Measurements from ENCODE around the gene SMARCC2. TPM values are rescaled to one million over a fixed set of nuclear protein-coding genes. Genes with fewer than 3 reads are reported as not detected.

Gene SMARCC2
- total and polyA plus RNA-seq, 4 experiments from 2014 or later = 27.0 to 199 (median 142) TPM

DNA sequence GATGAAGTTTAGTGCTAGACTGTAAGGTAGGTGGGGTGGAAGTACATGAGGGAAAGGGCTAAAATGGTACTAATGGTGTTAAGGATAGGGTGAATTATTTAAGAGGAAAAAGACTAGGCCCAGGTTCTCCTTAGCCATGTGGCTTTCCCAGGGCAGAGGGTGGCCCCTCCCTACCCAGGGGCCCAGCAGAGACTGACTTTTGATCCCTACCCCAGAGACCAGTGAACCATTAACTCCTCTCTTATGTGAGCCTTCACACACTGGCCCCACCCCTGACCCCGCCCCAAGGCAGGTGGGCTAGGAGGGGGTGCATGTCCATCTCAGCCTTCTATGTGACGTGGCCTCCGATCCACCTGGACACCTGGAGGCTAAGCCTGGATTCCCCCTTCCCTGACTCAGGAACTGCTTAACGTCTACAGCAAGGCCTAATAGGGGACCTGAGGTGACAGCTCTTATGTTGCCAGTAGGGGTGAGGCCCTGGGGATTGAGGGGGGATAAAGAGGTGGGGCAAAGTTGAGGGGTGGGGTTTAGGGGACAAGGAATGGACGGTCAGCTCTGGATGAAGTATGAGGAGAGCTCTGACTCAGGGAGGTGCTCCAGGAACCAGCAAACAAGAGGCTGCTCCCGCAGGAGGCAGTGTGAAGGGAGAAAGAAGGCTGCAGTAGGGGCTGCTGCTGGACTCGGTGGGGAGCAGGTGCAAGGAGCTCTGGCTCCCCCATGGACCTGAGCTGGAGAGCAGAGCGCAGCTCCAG is 41.3 kb upstream of the SMARCC2 start:
- peaks cover 0 to 11% of the 10 kb centered on the region in 2 donors for H3K36me3 Mint-ChIP-seq
- DNase-seq = no peak
- Histone ChIP-seq H3K27me3 (ENCODE audit: insufficient read depth, low read length) (no peaks in the 10 kb centered on the region), H3K27ac (ENCODE audit: low read depth, low read length) (no peak overlapping the region), H3K4me3 (ENCODE audit: low read length in 2 of 2) (no peak overlapping the region), H3K36me3 (ENCODE audit: insufficient read depth, low read length) (no peaks in the 10 kb centered on the region), H3K4me1 (ENCODE audit: insufficient read depth, low read length) (peaks cover 3% of the 10 kb centered on the region), H3K9me3 (ENCODE audit: control insufficient read depth in 1 of 2, low read length in 2 of 2) (no peaks in the 10 kb centered on the region)
- intact Hi-C loops (cut with micrococcal nuclease) = no loop called here
- POLR2A ChIA-PET (ENCODE audit: partially characterized antibody) = interaction anchor here (0.7 kb wide), 2 partner anchors 41 to 218 kb away, joined by 3 read pairs; no protein-coding TSS in a partner anchor
- peaks cover 0 to 4% (median under 1%) of the 10 kb centered on the region in 4 donors for H3K4me1 Mint-ChIP-seq
- H3K4me3 Mint-ChIP-seq = no peak overlapping the region
- H3K27me3 Mint-ChIP-seq = no peaks in the 10 kb centered on the region
- H3K9me3 Mint-ChIP-seq = peaks cover 0 to 2% (median 0%) of the 10 kb centered on the region in 8 donors
- peak overlapping the region in 2 of 7 donors; percentile 17 to 32 for H3K27ac Mint-ChIP-seq
- CTCF ChIA-PET (ENCODE audit: partially characterized antibody) = interaction anchor here (1.1 kb wide), 2 partner anchors 9 to 41 kb away, joined by 3 to 5 read pairs; partner anchors contain the start of genes RNF41 and SMARCC2

DNA sequence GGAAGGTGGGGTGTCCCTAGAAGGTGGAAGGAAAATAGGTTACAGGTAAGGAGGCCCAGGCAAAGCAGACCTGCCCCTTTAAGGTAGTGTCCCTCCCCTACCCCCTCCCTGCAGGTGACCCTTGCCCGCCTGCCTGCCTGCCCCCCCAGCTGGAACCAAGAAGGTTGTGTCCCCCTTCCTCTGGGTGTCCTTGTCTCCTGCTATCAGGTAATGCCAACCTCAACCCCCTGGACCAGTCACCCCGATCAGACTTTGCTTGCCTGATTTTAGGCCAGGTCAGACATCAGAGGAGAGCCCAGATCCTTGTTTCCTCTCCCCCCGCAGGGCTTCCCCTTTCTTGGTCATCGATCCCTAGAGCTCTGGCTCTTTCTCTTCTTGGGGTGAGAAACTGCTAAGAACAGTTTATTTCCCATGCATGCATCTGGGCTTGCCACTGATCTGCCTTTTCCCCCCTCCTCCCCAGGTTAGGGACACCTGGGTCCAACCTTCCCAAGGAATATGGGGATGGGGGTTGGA is 40.7 kb upstream of the SMARCC2 start, which contains the start of gene SLC39A5:
Gene SLC39A5, plus strand, starts transcription at position 136 of the 516 bp plus-strand sequence. CDS start 1,224 bp downstream, outside the sequence.
- peaks cover 9% of the 10 kb centered on the region for H3K4me1 ChIP-seq (ENCODE audit: insufficient read depth, low read length)
- H3K27me3 ChIP-seq (ENCODE audit: insufficient read depth, low read length) = no peaks in the 10 kb centered on the region
- H3K4me3 ChIP-seq (ENCODE audit: low read length in 2 of 2) = no peak within 1 kb of the TSS
- no peak for DNase-seq
- H3K9me3 Mint-ChIP-seq = peaks cover 0 to 2% (median 0%) of the 10 kb centered on the region in 8 donors
- H3K36me3 Mint-ChIP-seq = peaks cover 0 to 11% of the 10 kb centered on the region in 2 donors
- ChIA-PET POLR2A (ENCODE audit: partially characterized antibody) (no interaction called here), CTCF (ENCODE audit: partially characterized antibody) (interaction anchor here (1.1 kb wide), 1 partner anchor 40 kb away, joined by 3 read pairs; the partner anchor contains the start of gene SMARCC2)
- peaks cover 4 to 10% (median 7%) of the 10 kb centered on the region in 4 donors for H3K4me1 Mint-ChIP-seq
- H3K36me3 ChIP-seq (ENCODE audit: insufficient read depth, low read length) = no peaks in the 10 kb centered on the region
- no peak within 1 kb of the TSS for H3K27ac ChIP-seq (ENCODE audit: low read depth, low read length)
- no peak within 1 kb of the TSS for H3K4me3 Mint-ChIP-seq
- H3K27ac Mint-ChIP-seq = peak within 1 kb of the TSS in 3 of 7 donors; percentile 17 to 32 (median 20)
- intact Hi-C loops (cut with micrococcal nuclease) = no loop called here
- no peaks in the 10 kb centered on the region for H3K27me3 Mint-ChIP-seq
- no peaks in the 10 kb centered on the region for H3K9me3 ChIP-seq (ENCODE audit: control insufficient read depth in 1 of 2, low read length in 2 of 2)

DNA sequence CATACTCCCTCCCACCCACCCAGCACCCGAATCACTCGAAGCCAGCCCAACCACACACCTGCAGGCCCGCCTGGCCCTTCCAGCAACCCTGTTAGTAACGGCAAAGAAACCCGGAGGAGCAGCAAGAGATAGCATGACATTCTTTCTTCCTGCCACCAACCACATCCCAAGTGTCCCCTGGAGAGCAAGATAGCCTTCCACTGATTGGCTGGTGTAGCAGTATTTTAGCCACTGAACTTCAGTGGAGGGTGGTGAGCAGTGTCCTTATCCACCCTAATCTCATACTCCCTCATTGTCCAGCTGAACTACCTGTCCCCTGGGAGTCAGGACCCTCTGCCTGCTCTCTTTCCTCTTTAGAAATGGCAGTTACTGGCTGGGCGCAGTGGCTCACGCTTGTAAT is 39.8 kb upstream of the SMARCC2 start:
- peaks cover 0 to 11% of the 10 kb centered on the region in 2 donors for H3K36me3 Mint-ChIP-seq
- ChIA-PET POLR2A (ENCODE audit: partially characterized antibody) (no interaction called here), CTCF (ENCODE audit: partially characterized antibody) (no interaction called here)
- Histone ChIP-seq H3K9me3 (ENCODE audit: control insufficient read depth in 1 of 2, low read length in 2 of 2) (no peaks in the 10 kb centered on the region), H3K4me3 (ENCODE audit: low read length in 2 of 2) (no peak overlapping the region), H3K4me1 (ENCODE audit: insufficient read depth, low read length) (peaks cover 15% of the 10 kb centered on the region), H3K27me3 (ENCODE audit: insufficient read depth, low read length) (no peaks in the 10 kb centered on the region), H3K36me3 (ENCODE audit: insufficient read depth, low read length) (no peaks in the 10 kb centered on the region), H3K27ac (ENCODE audit: low read depth, low read length) (no peak overlapping the region)
- H3K4me1 Mint-ChIP-seq = peaks cover 8 to 19% (median 12%) of the 10 kb centered on the region in 4 donors
- no peak overlapping the region for H3K27ac Mint-ChIP-seq
- H3K9me3 Mint-ChIP-seq = peaks cover 0 to 2% (median 0%) of the 10 kb centered on the region in 8 donors
- DNase-seq = no peak
- no peaks in the 10 kb centered on the region for H3K27me3 Mint-ChIP-seq
- intact Hi-C loops (cut with micrococcal nuclease) = no loop called here
- no peak overlapping the region for H3K4me3 Mint-ChIP-seq

DNA sequence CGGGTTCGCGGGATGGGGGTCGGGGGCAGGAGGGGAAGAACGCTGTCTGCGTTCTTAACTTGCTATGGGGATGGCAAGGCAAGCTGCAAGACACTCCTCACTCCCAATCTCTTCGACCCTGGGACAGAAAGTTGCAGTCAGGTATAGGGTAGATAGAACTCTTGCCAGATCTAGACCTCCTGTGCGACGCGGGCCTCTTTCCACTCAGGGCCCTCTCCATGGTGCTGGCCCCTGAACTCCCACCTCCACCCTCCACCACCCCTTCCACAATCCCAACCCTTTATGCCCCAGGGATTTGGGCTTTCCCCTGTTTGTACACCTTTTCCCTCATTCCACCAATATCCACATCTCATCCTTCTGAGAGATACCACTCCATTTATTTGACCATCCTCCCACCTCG is 35.7 kb upstream of the SMARCC2 start:
- no peaks in the 10 kb centered on the region for H3K36me3 ChIP-seq (ENCODE audit: insufficient read depth, low read length)
- peaks cover 0 to 1% (median 0%) of the 10 kb centered on the region in 8 donors for H3K9me3 Mint-ChIP-seq
- intact Hi-C loops (cut with micrococcal nuclease) = loop anchor here (1.0 to 5.0 kb wide), 7 partner anchors 32 to 1002 kb away; partner anchors contain the start of genes COQ10A and SHMT2
- peak overlapping the region; percentile 82 to 100 (median 90) for H3K27ac Mint-ChIP-seq
- H3K4me1 ChIP-seq (ENCODE audit: insufficient read depth, low read length) = peaks cover 42% of the 10 kb centered on the region
- H3K36me3 Mint-ChIP-seq = peaks cover 0 to 17% of the 10 kb centered on the region in 2 donors
- H3K4me3 Mint-ChIP-seq = peak overlapping the region; percentile 71 to 99 (median 86)
- DNase-seq = no peak
- no peaks in the 10 kb centered on the region for H3K9me3 ChIP-seq (ENCODE audit: control insufficient read depth in 1 of 2, low read length in 2 of 2)
- peak overlapping the region; percentile 83 for H3K27ac ChIP-seq (ENCODE audit: low read depth, low read length)
- peak overlapping the region; percentile 28 to 79 for H3K4me3 ChIP-seq (ENCODE audit: low read length in 2 of 2)
- CTCF ChIA-PET (ENCODE audit: partially characterized antibody) = interaction anchor here (2.3 to 3.9 kb wide), 2 partner anchors 33 to 107 kb away, joined by 8 to 18 read pairs; partner anchors contain the start of gene ZC3H10
- no peaks in the 10 kb centered on the region for H3K27me3 ChIP-seq (ENCODE audit: insufficient read depth, low read length)
- POLR2A ChIA-PET (ENCODE audit: partially characterized antibody) = interaction anchor here (0.7 kb wide), 1 partner anchor 36 kb away, joined by 4 read pairs; the partner anchor contains the start of gene SMARCC2
- H3K27me3 Mint-ChIP-seq = no peaks in the 10 kb centered on the region
- peaks cover 24 to 55% (median 42%) of the 10 kb centered on the region in 4 donors for H3K4me1 Mint-ChIP-seq

DNA sequence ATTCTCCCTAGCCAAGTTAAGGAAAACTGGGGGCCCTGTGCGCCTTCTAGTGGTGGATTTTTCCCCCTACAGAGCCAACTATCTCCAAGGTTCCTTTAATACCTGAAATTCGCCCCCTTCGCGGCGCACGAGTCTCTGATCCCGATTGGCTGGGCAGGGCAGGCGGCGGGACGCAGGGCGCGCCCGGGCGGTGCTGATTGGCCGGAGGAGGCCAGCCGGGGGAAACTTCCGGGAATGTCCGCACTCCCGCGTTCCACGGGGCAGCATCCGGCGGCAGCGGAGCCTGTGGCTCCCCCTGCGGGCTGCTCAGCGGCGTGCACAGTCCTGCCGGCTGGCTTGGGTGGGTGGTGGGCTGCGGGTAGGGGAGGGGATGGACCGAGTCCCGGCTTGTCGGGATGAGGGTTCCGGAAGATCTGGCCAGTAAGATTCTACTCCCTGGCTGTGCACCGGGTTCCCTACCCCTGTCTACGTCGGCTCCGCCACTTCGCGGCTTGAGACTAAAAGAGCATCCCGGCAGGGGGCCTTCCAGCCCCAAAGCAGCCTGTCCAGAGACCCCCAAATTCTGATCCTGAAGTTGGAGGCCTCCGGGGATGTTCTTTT is 34.9 kb upstream of the SMARCC2 start, which contains the start of gene NABP2:
Gene NABP2, plus strand, starts transcription at position 241 of the 600 bp plus-strand sequence. CDS start 515 bp downstream, outside the sequence.
- CTCF ChIA-PET (ENCODE audit: partially characterized antibody) = interaction anchor here (2.3 to 3.9 kb wide), 4 partner anchors 17 to 106 kb away, joined by 8 to 61 read pairs (median 24); partner anchors contain the start of gene ZC3H10
- Histone ChIP-seq H3K27me3 (ENCODE audit: insufficient read depth, low read length) (no peaks in the 10 kb centered on the region), H3K9me3 (ENCODE audit: control insufficient read depth in 1 of 2, low read length in 2 of 2) (no peaks in the 10 kb centered on the region), H3K27ac (ENCODE audit: low read depth, low read length) (peak within 1 kb of the TSS; percentile 83), H3K36me3 (ENCODE audit: insufficient read depth, low read length) (no peaks in the 10 kb centered on the region), H3K4me3 (ENCODE audit: low read length in 2 of 2) (peak within 1 kb of the TSS; percentile 28 to 79), H3K4me1 (ENCODE audit: insufficient read depth, low read length) (peaks cover 42% of the 10 kb centered on the region)
- POLR2A ChIA-PET (ENCODE audit: partially characterized antibody) = interaction anchor here (3.0 to 4.1 kb wide), 2 partner anchors 33 to 96 kb away, joined by 66 to 94 read pairs; partner anchors contain the start of genes ESYT1 and SMARCC2
- Mint-ChIP-seq H3K9me3 (peaks cover 0 to 1% (median 0%) of the 10 kb centered on the region in 8 donors), H3K36me3 (peaks cover 0 to 16% of the 10 kb centered on the region in 2 donors), H3K4me1 (peaks cover 24 to 58% (median 43%) of the 10 kb centered on the region in 4 donors), H3K4me3 (peak within 1 kb of the TSS; percentile 83 to 99 (median 87)), H3K27ac (peak within 1 kb of the TSS; percentile 90 to 100 (median 99)), H3K27me3 (no peaks in the 10 kb centered on the region)
- DNase-seq = peak; percentile 88 to 93 (median 89)
- intact Hi-C loops (cut with micrococcal nuclease) = loop anchor here (1.0 to 5.0 kb wide), 7 partner anchors 31 to 1003 kb away; partner anchors contain the start of genes COQ10A and SHMT2

DNA sequence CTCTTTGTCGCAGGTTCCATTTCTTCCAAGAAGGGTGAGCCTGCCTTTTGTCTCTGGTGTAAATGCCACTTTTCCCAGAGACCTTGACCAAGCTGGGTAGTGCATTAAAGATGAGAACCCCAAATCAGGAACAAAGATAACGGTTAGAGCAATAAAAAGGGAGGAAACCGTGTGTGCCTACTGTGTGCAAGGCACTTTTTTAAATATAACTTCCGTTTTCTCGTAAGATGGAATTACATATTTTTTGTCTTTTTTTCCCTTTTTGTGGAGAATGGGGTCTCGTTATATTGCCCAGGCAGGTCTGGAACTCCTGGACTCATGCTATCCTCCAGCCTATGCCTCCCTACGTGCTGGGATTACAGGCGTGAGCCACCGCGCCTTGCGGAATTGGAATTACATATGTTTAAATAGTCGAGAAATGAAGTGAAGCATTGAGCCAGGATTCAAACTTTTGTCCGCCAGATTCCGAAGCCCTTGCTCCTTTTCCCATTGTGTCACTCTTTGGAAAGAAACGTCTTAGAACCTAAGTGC is 34.4 kb upstream of the SMARCC2 start:
- peak overlapping the region; percentile 83 for H3K27ac ChIP-seq (ENCODE audit: low read depth, low read length)
- peaks cover 42% of the 10 kb centered on the region for H3K4me1 ChIP-seq (ENCODE audit: insufficient read depth, low read length)
- Mint-ChIP-seq H3K4me1 (peaks cover 24 to 58% (median 43%) of the 10 kb centered on the region in 4 donors), H3K9me3 (peaks cover 0 to 1% (median 0%) of the 10 kb centered on the region in 8 donors), H3K27me3 (no peaks in the 10 kb centered on the region), H3K4me3 (peak overlapping the region; percentile 83 to 99 (median 87)), H3K27ac (peak overlapping the region; percentile 90 to 100 (median 95)), H3K36me3 (peaks cover 0 to 14% of the 10 kb centered on the region in 2 donors)
- no peaks in the 10 kb centered on the region for H3K9me3 ChIP-seq (ENCODE audit: control insufficient read depth in 1 of 2, low read length in 2 of 2)
- H3K27me3 ChIP-seq (ENCODE audit: insufficient read depth, low read length) = no peaks in the 10 kb centered on the region
- H3K4me3 ChIP-seq (ENCODE audit: low read length in 2 of 2) = peak overlapping the region; percentile 28 to 79
- DNase-seq = no peak
- intact Hi-C loops (cut with micrococcal nuclease) = loop anchor here (1.0 to 5.0 kb wide), 8 partner anchors 30 to 1004 kb away; partner anchors contain the start of genes COQ10A and SHMT2
- no peaks in the 10 kb centered on the region for H3K36me3 ChIP-seq (ENCODE audit: insufficient read depth, low read length)
- POLR2A ChIA-PET (ENCODE audit: partially characterized antibody) = interaction anchor here (2.2 to 4.1 kb wide), 4 partner anchors 32 to 240 kb away, joined by 10 to 94 read pairs (median 42); partner anchors contain the start of genes COQ10A, ESYT1 and SMARCC2
- CTCF ChIA-PET (ENCODE audit: partially characterized antibody) = interaction anchor here (1.2 to 3.9 kb wide), 6 partner anchors 17 to 240 kb away, joined by 3 to 61 read pairs (median 28); partner anchors contain the start of genes ANKRD52, ESYT1, SMARCC2 and ZC3H10
